ENCODE measurements around the gene AMER1. TPM values are rescaled to one million over a fixed set of nuclear protein-coding genes. Genes with fewer than 3 reads are reported as not detected.

Gene AMER1
- total RNA-seq, 4 donors from 2014 or later, result 3.5 to 14.3 (median 8.3) TPM

GRCh38 chrX:64186974-64187761 lies 18.3 kb downstream of the AMER1 start:
- no peak overlapping the region for H3K27ac ChIP-seq
- no peaks in the 10 kb centered on the region for H3K9me3 ChIP-seq
- TF ChIP-seq CTCF (IDR thresholded peaks at IDR 0.05), result no peak
- TF ChIP-seq POLR2A (IDR thresholded peaks at IDR 0.05), result no peak
- H3K27me3 ChIP-seq, result no peaks in the 10 kb centered on the region
- intact Hi-C loops (cut with DNase I; ENCODE audit: low total_unique reads), result no loop called here
- H3K4me3 ChIP-seq, result no peak overlapping the region
- no peak for DNase-seq
- no peaks in the 10 kb centered on the region for H3K4me1 ChIP-seq
- H3K36me3 ChIP-seq, result no peaks in the 10 kb centered on the region

GRCh38 chrX:64184396-64184795 lies 21.1 kb downstream of the AMER1 start:
- H3K27me3 ChIP-seq, result no peaks in the 10 kb centered on the region
- intact Hi-C loops (cut with DNase I; ENCODE audit: low total_unique reads), result no loop called here
- DNase-seq, result no peak
- no peak overlapping the region for H3K27ac ChIP-seq
- H3K4me3 ChIP-seq, result no peak overlapping the region
- H3K9me3 ChIP-seq, result no peaks in the 10 kb centered on the region
- H3K4me1 ChIP-seq, result no peaks in the 10 kb centered on the region
- TF ChIP-seq CTCF (IDR thresholded peaks at IDR 0.05) (no peak), POLR2A (IDR thresholded peaks at IDR 0.05) (no peak)
- no peaks in the 10 kb centered on the region for H3K36me3 ChIP-seq

- no peaks in the 10 kb centered on the region for H3K4me1 ChIP-seq
- intact Hi-C loops (cut with DNase I; ENCODE audit: low total_unique reads), result no loop called here
- no peaks in the 10 kb centered on the region for H3K36me3 ChIP-seq
- no peaks in the 10 kb centered on the region for H3K9me3 ChIP-seq
- H3K27ac ChIP-seq, result no peak overlapping the region
- H3K4me3 ChIP-seq, result no peak overlapping the region
- no peak for DNase-seq
- no peaks in the 10 kb centered on the region for H3K27me3 ChIP-seq
- TF ChIP-seq CTCF (IDR thresholded peaks at IDR 0.05) (no peak), POLR2A (IDR thresholded peaks at IDR 0.05) (no peak)
Measured at GRCh38 chrX:64182208-64182607, 23.3 kb downstream of the AMER1 start.

GRCh38 chrX:64176876-64177275 lies 28.6 kb downstream of the AMER1 start:
- H3K27me3 ChIP-seq, result no peaks in the 10 kb centered on the region
- no peak for TF ChIP-seq POLR2A (IDR thresholded peaks at IDR 0.05)
- no peak for TF ChIP-seq CTCF (IDR thresholded peaks at IDR 0.05)
- intact Hi-C loops (cut with DNase I; ENCODE audit: low total_unique reads), result no loop called here
- H3K4me3 ChIP-seq, result no peak overlapping the region
- H3K9me3 ChIP-seq, result no peaks in the 10 kb centered on the region
- no peaks in the 10 kb centered on the region for H3K4me1 ChIP-seq
- DNase-seq, result no peak
- no peaks in the 10 kb centered on the region for H3K36me3 ChIP-seq
- H3K27ac ChIP-seq, result no peak overlapping the region

GRCh38 chrX:64169988-64170387 lies 35.5 kb downstream of the AMER1 start:
- DNase-seq, result no peak
- Histone ChIP-seq H3K4me1 (no peaks in the 10 kb centered on the region), H3K9me3 (no peaks in the 10 kb centered on the region), H3K27ac (no peak overlapping the region), H3K4me3 (no peak overlapping the region), H3K27me3 (no peaks in the 10 kb centered on the region), H3K36me3 (no peaks in the 10 kb centered on the region)
- no peak for TF ChIP-seq POLR2A (IDR thresholded peaks at IDR 0.05)
- no peak for TF ChIP-seq CTCF (IDR thresholded peaks at IDR 0.05)
- intact Hi-C loops (cut with DNase I; ENCODE audit: low total_unique reads), result no loop called here
